Activated naive CD4-positive, alpha-beta T cell treated with anti-CD3 and anti-CD28 coated beads for 36 hours (primary cell): Measurements from ENCODE around the gene SHROOM3. TPM values are rescaled to one million over a fixed set of nuclear protein-coding genes. Genes with fewer than 3 reads are reported as not detected.

Experiments
- CTCF ChIA-PET: fragments of 350-600 bp; sonication (Branson Sonifier 250); formaldehyde crosslinking; loops from one replicate; lab custom pipeline; 2021; ENCODE audit warnings: antibody characterized with exemption; lab: Charles Lee
- DNase-seq: peaks from one replicate; pipeline ENCODE4 v3.0.0-alpha.2; 2020
- H3K27ac Mint-ChIP-seq: one replicate; pipeline ENCODE4 v1.8.0; 2021; ENCODE audit warnings: mild to moderate bottlenecking, mixed read lengths
- H3K27me3 Mint-ChIP-seq: one replicate; pipeline ENCODE4 v1.8.0; 2021; ENCODE audit warnings: low read depth, mixed read lengths
- H3K36me3 Mint-ChIP-seq: one replicate; pipeline ENCODE4 v1.8.0; 2021; ENCODE audit warnings: low read depth, mixed read lengths
- H3K4me1 Mint-ChIP-seq: one replicate; pipeline ENCODE4 v1.8.0; 2021; ENCODE audit warnings: low read depth, mixed read lengths
- H3K4me3 Mint-ChIP-seq: one replicate; pipeline ENCODE4 v1.8.0; 2021; ENCODE audit warnings: mild to moderate bottlenecking, moderate library complexity, mixed read lengths
- H3K9me3 Mint-ChIP-seq: one replicate; pipeline ENCODE4 v1.8.0; 2021; ENCODE audit warnings: mixed read lengths
- intact Hi-C: fragments of 100-400 bp; cut with micrococcal nuclease; formaldehyde crosslinking; loops from one replicate; pipeline ENCODE4 v1.15.1; 2023
- total RNA-seq, 2 experiments: library from RNA; stranded (reverse); gene quantifications; one replicate each; pipeline ENCODE4 v1.2.3, GENCODE V29; 2021

SHROOM3 gene
- total RNA-seq, 2 experiments from 2014 or later, result 0.12 to 0.21 TPM

DNA sequence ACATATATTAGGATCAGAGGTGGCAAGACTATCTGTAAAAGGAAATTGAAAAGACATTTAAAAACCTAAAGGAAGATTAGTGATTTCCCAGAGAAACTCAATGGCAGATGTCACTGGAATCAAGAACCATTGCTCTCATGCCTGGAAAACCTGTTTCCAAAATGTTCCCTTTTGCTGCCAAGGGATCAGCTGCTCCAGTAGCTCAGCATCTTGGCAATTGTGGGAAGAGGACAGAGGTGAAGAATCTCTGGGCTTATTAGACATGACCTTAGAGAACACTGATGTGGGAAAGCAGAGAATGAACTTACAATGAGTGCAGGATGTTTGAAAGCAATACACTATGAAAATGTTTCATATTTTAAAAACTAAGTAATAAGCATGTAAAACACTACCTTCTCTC is 98.3 kb downstream of the SHROOM3 start:
- Mint-ChIP-seq H3K9me3 (no peaks in the 10 kb centered on the region), H3K4me1 (no peaks in the 10 kb centered on the region), H3K4me3 (no peak overlapping the region), H3K27me3 (peaks cover 3% of the 10 kb centered on the region), H3K27ac (no peak overlapping the region), H3K36me3 (no peaks in the 10 kb centered on the region)
- intact Hi-C loops, result no loop called here
- CTCF ChIA-PET, result no interaction called here
- DNase-seq, result no peak

DNA sequence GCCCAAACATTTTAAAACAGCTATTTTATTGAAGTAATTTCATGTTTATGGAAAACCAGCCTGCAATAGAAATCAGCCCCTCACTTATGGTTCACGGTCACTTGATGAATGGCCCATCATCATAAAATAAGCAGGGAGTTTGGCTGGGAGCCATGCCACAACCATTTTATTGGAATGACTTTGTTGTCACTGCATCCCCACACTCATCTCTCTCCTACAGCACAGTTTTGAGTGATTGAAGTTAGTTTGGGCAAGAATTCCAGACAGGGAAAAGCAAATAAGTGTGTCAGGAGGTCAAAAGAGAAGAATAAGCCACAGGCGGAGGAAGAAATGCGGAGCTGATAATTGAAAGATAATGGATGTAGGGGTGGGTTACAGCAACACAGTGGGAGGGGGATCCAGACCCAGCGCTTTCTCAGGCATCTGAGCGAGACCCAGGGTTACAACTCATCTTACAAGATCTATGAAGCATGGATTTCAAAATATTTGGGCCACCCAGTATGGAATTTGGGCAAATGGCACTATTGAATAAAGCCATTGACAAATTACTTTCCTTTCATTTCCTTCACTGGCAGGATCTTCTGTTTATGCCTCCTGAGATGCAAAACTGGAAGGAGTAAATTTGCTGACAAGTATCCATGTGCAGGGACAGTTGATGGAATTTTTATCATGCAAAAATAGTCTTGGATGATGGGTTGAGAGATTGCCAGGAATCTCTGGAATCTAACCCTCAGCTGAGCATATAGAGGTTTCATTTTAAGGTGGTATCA is 100.8 kb downstream of the SHROOM3 start:
- no peak overlapping the region for H3K27ac Mint-ChIP-seq
- H3K9me3 Mint-ChIP-seq, result no peaks in the 10 kb centered on the region
- no peak overlapping the region for H3K4me3 Mint-ChIP-seq
- no peaks in the 10 kb centered on the region for H3K36me3 Mint-ChIP-seq
- H3K4me1 Mint-ChIP-seq, result no peaks in the 10 kb centered on the region
- H3K27me3 Mint-ChIP-seq, result no peaks in the 10 kb centered on the region
- no peak for DNase-seq
- intact Hi-C loops, result no loop called here
- CTCF ChIA-PET, result no interaction called here

DNA sequence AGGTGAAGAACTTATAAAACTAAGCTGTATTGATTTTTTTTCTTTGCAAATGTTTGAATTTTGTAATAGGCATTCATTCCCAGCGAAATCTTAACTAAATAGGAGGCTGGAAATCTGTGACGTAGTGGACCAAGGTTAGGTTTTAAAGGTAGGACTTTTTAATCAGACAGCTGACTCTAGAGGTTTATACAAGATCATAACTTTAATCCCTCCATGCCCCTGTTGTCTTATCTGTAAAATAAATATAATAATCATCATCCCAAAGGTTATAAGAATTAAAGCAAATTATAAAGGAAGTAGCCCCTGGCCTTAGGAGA is 101.3 kb downstream of the SHROOM3 start:
- no peak overlapping the region for H3K27ac Mint-ChIP-seq
- CTCF ChIA-PET, result no interaction called here
- no peak overlapping the region for H3K4me3 Mint-ChIP-seq
- no peaks in the 10 kb centered on the region for H3K9me3 Mint-ChIP-seq
- H3K36me3 Mint-ChIP-seq, result no peaks in the 10 kb centered on the region
- intact Hi-C loops, result no loop called here
- no peaks in the 10 kb centered on the region for H3K27me3 Mint-ChIP-seq
- DNase-seq, result no peak
- H3K4me1 Mint-ChIP-seq, result no peaks in the 10 kb centered on the region

DNA sequence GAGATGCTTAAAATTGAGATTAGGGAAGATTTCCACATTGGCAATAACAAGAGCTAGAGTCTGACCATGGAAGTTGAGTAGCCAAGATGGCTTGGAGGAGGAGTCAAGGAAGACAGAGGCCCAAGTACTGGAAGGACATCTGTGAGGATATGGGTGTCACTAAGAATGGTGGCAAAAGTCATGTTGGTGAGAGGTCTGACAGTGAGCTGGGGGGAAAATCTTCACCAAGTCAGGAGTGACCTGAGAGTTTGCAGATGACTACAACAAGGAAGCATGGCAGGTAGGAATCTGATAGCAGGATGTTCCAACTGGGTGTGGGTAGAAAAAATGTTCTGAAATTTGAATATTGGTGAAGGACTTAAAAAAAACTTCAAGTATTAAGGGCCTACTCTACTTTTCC is 103.3 kb downstream of the SHROOM3 start:
- H3K4me1 Mint-ChIP-seq, result no peaks in the 10 kb centered on the region

DNA sequence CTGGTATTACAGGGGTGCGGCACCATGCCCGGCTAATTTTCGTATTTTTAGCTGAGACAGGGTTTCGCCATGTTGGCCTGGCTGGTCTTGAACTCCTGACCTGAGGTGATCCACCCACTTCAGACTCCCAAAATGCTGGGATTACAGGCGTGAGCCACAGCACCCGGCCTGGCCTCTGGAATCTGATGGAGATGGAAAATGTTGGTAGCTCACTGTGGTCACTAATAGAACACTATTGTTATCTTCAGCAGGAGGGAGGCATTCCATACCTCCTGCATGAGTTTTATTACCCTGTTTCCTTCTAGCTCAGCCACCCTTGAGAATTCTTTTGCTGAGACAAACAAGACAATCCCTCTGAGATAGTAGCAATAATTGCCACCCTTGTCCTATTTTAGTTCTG is 105.0 kb downstream of the SHROOM3 start:
- intact Hi-C loops, result no loop called here
- Mint-ChIP-seq H3K4me3 (no peak overlapping the region), H3K36me3 (peaks cover 2% of the 10 kb centered on the region), H3K27me3 (peaks cover 2% of the 10 kb centered on the region), H3K4me1 (peaks cover 2% of the 10 kb centered on the region), H3K9me3 (no peaks in the 10 kb centered on the region), H3K27ac (no peak overlapping the region)
- no peak for DNase-seq
- CTCF ChIA-PET, result no interaction called here

More for the DNA sequence above, 103.3 kb downstream of the SHROOM3 start:
- Mint-ChIP-seq H3K27ac (no peak overlapping the region), H3K4me3 (no peak overlapping the region), H3K27me3 (peaks cover 2% of the 10 kb centered on the region), H3K36me3 (peaks cover 2% of the 10 kb centered on the region), H3K9me3 (no peaks in the 10 kb centered on the region)
- CTCF ChIA-PET, result interaction anchor here (0.9 kb wide), 1 partner anchor 40 kb away, joined by 3 read pairs; no protein-coding TSS in a partner anchor
- DNase-seq, result no peak
- intact Hi-C loops, result no loop called here

DNA sequence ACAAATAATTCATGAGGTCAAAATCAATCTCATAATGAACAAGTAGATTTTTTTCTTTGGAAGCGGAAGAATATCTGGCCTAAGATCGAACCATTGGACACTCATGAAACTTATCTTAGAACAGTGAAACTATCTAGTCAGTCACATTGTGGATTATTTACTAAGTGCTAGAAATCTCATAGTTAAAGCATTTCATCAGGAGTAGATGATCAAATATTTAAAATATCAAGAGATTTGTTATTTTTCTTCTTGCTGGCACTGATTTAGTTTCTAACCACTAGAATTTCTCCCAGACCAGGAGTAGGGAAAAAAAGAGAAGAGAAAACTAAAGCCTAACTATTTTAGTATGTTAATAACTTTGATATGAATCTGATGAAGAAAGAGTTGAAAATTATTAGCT is 105.5 kb downstream of the SHROOM3 start:
- peaks cover 2% of the 10 kb centered on the region for H3K36me3 Mint-ChIP-seq
- H3K9me3 Mint-ChIP-seq, result no peaks in the 10 kb centered on the region
- H3K4me3 Mint-ChIP-seq, result no peak overlapping the region
- CTCF ChIA-PET, result no interaction called here
- no peak overlapping the region for H3K27ac Mint-ChIP-seq
- DNase-seq, result no peak
- H3K4me1 Mint-ChIP-seq, result peaks cover 7% of the 10 kb centered on the region
- peaks cover 2% of the 10 kb centered on the region for H3K27me3 Mint-ChIP-seq
- intact Hi-C loops, result no loop called here

DNA sequence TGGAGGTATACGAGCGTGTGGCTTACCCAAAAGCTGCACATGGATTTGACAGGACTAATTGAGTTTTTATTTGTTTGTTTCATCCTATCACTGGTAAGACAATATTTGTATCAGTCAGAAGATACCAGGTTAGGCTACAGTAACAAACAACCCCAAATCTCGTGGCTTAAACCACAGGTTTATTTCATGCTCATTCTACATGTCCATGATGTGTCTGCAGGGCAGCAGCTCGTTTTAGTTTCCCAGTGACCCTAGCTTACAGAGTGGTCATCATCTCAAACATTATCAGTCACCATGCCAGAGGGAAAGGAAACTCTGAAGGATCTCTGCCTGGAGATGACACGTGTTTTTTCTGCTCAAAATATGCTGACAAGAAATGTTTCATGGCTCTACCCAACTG is 108.3 kb downstream of the SHROOM3 start:
- intact Hi-C loops, result no loop called here
- Mint-ChIP-seq H3K27ac (no peak overlapping the region), H3K4me1 (peaks cover 9% of the 10 kb centered on the region), H3K4me3 (no peak overlapping the region), H3K27me3 (peaks cover 2% of the 10 kb centered on the region), H3K36me3 (peaks cover 2% of the 10 kb centered on the region), H3K9me3 (no peaks in the 10 kb centered on the region)
- no peak for DNase-seq
- CTCF ChIA-PET, result no interaction called here

DNA sequence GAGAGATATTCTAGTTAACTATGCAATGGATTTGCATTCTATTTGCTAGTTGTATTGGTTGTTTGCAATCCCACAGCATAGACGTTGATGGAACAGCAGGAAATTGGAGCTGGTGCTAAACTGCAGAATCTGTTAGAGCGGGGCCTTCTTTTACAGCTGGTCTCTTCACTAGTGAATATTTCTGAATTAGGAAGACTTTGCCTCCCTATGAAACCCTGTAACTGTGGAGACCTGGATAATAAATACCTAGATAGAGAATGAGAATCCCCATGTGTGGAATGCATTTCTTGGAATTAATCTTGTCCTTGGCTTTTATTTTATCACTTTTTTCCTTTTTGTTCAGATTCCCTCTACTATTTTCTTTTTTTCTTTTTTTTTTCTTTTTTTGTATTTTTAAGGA is 109.7 kb downstream of the SHROOM3 start:
- peaks cover 9% of the 10 kb centered on the region for H3K4me1 Mint-ChIP-seq
- H3K4me3 Mint-ChIP-seq, result no peak overlapping the region
- intact Hi-C loops, result no loop called here
- peaks cover 2% of the 10 kb centered on the region for H3K36me3 Mint-ChIP-seq
- H3K27me3 Mint-ChIP-seq, result peaks cover 2% of the 10 kb centered on the region
- H3K27ac Mint-ChIP-seq, result no peak overlapping the region
- no peak for DNase-seq
- CTCF ChIA-PET, result no interaction called here
- no peaks in the 10 kb centered on the region for H3K9me3 Mint-ChIP-seq

DNA sequence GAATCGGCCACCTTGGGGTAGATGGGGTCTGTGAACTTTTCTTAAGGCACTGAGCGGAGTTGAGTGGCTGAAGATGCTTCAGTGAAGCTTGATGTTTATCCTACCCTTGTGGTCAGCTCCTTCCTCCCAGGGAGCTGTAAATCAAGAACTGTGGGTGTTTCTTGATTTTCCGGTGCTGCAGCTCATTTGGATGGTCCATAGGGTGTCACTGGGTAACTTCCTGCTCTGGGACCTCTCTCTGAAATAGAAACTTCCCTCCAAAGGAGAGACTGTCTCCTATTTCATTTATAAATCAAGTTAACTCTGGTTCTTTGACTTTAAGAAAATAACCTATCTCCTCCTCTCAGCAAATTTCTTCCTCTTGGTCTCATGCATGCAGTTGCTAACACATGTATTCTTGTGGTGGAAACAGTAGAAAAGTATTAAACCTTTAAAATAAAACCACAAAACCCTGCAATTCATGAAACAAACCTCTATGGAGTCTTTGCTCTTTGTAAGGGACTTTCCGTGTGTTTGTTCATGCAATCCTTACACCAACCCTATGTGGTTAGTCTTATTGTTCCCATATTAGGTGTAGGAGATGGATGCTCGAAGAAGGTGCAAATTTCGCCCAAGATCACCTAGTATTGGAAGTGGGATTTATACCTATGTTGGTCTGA is 110.3 kb downstream of the SHROOM3 start:
- H3K27me3 Mint-ChIP-seq, result peaks cover 2% of the 10 kb centered on the region
- CTCF ChIA-PET, result no interaction called here
- H3K27ac Mint-ChIP-seq, result no peak overlapping the region
- no peak for DNase-seq
- H3K36me3 Mint-ChIP-seq, result peaks cover 2% of the 10 kb centered on the region
- peaks cover 9% of the 10 kb centered on the region for H3K4me1 Mint-ChIP-seq
- H3K4me3 Mint-ChIP-seq, result no peak overlapping the region
- no peaks in the 10 kb centered on the region for H3K9me3 Mint-ChIP-seq
- intact Hi-C loops, result no loop called here

DNA sequence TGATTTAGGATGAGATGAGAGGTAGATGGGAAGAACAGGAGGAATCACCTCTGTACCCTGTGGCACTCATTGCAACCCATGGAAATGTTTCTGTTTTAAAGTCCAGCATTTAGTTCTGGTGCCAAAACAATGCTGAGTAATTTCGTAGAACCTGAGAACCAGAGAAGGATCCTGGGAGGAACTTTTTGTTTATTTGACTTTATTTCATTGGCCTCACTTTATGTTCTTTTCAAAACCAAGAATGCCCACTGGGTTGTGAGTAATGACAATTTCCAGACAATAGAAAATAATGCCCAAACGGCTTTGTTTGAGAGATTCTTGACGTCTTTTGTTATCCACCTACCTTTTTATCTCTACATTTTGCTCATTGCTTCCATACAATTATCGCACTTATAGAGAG is 111.3 kb downstream of the SHROOM3 start:
- peaks cover 2% of the 10 kb centered on the region for H3K36me3 Mint-ChIP-seq
- no peak for DNase-seq
- CTCF ChIA-PET, result no interaction called here

DNA sequence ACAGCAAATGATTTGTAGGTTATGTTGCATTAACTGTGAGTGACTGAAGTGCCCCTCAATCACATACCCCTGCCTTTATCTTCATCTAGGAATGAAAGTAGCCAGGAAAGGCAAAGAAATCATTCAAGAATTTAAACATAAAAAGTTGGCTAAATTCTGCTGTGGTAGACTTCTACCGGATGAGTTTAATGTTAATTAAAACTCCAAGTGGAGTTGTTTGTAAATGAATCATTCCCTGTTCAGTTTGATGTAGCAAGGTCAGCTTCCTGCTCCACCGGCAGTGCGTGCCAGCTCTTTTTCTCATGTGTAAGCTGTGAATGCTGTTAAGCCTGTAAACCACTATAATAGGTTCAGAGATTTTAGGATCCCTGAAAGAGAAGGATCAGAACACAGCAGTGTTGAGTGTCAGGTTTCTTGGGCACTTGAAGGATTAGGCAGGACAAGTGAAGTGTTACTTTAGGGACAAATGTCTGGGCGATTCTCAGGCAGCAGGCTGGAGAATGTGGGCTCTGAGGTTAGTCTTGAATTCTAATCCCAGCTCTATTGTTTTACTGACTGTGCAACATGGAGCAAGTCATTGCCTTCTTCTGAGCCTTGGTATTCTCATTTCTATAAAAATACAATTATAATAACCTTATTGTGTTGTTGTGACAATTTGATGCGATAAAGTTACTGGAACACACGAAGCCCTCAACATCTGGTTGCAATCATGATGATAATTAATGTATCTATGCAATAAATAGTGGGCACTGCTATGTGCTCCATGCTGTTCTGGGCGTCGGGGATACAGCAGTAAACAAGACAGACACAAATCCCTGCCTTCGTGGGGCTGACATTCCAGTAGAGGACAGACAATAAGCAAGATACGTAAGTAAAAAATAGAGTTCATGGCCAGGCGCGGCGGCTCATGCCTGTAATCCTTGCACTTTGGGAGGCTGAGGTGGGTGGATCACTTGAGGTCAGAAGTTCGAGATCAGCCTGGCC is 112.0 kb downstream of the SHROOM3 start:
- Mint-ChIP-seq H3K27ac (no peak overlapping the region), H3K36me3 (peaks cover 2% of the 10 kb centered on the region), H3K9me3 (no peaks in the 10 kb centered on the region), H3K27me3 (peaks cover 2% of the 10 kb centered on the region), H3K4me3 (no peak overlapping the region), H3K4me1 (peaks cover 9% of the 10 kb centered on the region)
- intact Hi-C loops, result no loop called here
- DNase-seq, result no peak
- CTCF ChIA-PET, result no interaction called here

More for the DNA sequence above, 111.3 kb downstream of the SHROOM3 start:
- H3K9me3 Mint-ChIP-seq, result no peaks in the 10 kb centered on the region
- no peak overlapping the region for H3K4me3 Mint-ChIP-seq
- no peak overlapping the region for H3K27ac Mint-ChIP-seq
- H3K27me3 Mint-ChIP-seq, result peaks cover 2% of the 10 kb centered on the region
- intact Hi-C loops, result no loop called here
- H3K4me1 Mint-ChIP-seq, result peaks cover 9% of the 10 kb centered on the region

DNA sequence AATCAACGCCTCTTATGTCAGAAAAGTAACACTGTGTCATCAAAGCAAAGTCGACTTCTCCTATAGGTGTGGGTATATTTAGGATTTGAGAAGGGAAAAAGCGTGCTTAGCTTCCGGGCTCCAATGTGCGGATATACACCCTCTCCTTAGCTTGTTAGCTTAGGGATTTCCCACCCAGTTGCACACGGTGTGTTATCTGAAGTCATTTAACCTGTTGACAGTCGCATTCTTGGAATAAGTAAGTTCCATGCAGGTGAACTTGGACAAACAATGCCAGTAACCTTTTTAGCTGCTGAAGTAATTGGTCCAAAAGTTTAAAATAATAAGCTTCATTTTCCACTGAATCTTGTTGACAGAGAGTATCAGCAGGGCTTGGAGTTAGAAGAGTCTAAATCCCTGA is 113.7 kb downstream of the SHROOM3 start:
- H3K9me3 Mint-ChIP-seq, result no peaks in the 10 kb centered on the region
- H3K36me3 Mint-ChIP-seq, result no peaks in the 10 kb centered on the region
- intact Hi-C loops, result no loop called here
- peaks cover 9% of the 10 kb centered on the region for H3K4me1 Mint-ChIP-seq
- no peak overlapping the region for H3K4me3 Mint-ChIP-seq
- no peak overlapping the region for H3K27ac Mint-ChIP-seq
- no peaks in the 10 kb centered on the region for H3K27me3 Mint-ChIP-seq
- CTCF ChIA-PET, result no interaction called here
- DNase-seq, result no peak
